Mesenteric fat pad (tissue), 1 donor: ENCODE measurements around the gene SMAD3. TPM values are rescaled to one million over a fixed set of nuclear protein-coding genes. Genes with fewer than 3 reads are reported as not detected.

Experiments
- DNase-seq: peaks from one replicate; pipeline ENCODE4 v3.0.0-alpha.2; 2020; ENCODE audit warnings: low spot score
- total RNA-seq: library from RNA; stranded (reverse); fragmentation: NEBNext Ultra II Directional; extraction: Animal tissue kit (Norgen Biotek cat#: 25700); gene quantifications from one replicate; pipeline ENCODE4 v1.2.1, GENCODE V29; 2021
- donor health status: DM: yes; HTN: yes; CAD: no.

SMAD3 gene
- total RNA-seq, 1 donor from 2014 or later = 71.9 TPM

- DNase-seq = no peak
Observed at GRCh38 chr15:67035886-67036285, 29.5 kb upstream of the SMAD3 start.

GRCh38 chr15:67036775-67037555 is 28.4 kb upstream of the SMAD3 start:
- no peak for DNase-seq

GRCh38 chr15:67037694-67038093 is 27.7 kb upstream of the SMAD3 start:
- DNase-seq = no peak

- DNase-seq = no peak
Observed at GRCh38 chr15:67038736-67039135, 26.7 kb upstream of the SMAD3 start.

GRCh38 chr15:67039384-67040075 is 25.9 kb upstream of the SMAD3 start:
- DNase-seq = no peak

GRCh38 chr15:67040277-67040676 is 25.1 kb upstream of the SMAD3 start:
- no peak for DNase-seq

GRCh38 chr15:67042551-67043142 is 22.8 kb upstream of the SMAD3 start:
- DNase-seq = no peak

GRCh38 chr15:67043939-67044771 is 21.2 kb upstream of the SMAD3 start:
- DNase-seq = no peak

- no peak for DNase-seq
Observed at GRCh38 chr15:67047149-67047661, 18.2 kb upstream of the SMAD3 start.

GRCh38 chr15:67048281-67049279 is 16.8 kb upstream of the SMAD3 start:
- DNase-seq = no peak

GRCh38 chr15:67049351-67050044 is 15.9 kb upstream of the SMAD3 start:
- no peak for DNase-seq

- no peak for DNase-seq
Observed at GRCh38 chr15:67050062-67050461, 15.3 kb upstream of the SMAD3 start.

GRCh38 chr15:67050522-67051087 is 14.8 kb upstream of the SMAD3 start:
- no peak for DNase-seq

- DNase-seq = no peak
Observed at GRCh38 chr15:67051088-67052045, 14.0 kb upstream of the SMAD3 start.

- DNase-seq = no peak
Observed at GRCh38 chr15:67054676-67055075, 10.7 kb upstream of the SMAD3 start.

GRCh38 chr15:67059127-67059553 is 6.3 kb upstream of the SMAD3 start:
- no peak for DNase-seq

- DNase-seq = no peak
Observed at GRCh38 chr15:67061811-67062368, 3.5 kb upstream of the SMAD3 start.
